GM12872 (cell line): ENCODE data around the gene TAF1L.

Source experiments
- CTCF ChIP-seq: IDR thresholded peaks from 3 replicates; pipeline ENCODE4 v1.5.1; 2011; ENCODE audit warnings: low read depth, mild to moderate bottlenecking, low read length, moderate library complexity; ENCODE audit not compliant: insufficient read depth

TAF1L gene

GRCh38 chr9:32644698-32645097 is 9.2 kb upstream of the TAF1L start:
- no peak for TF ChIP-seq CTCF

GRCh38 chr9:32631991-32632390 is 3.5 kb downstream of the TAF1L start:
- TF ChIP-seq CTCF: no peak

DNA sequence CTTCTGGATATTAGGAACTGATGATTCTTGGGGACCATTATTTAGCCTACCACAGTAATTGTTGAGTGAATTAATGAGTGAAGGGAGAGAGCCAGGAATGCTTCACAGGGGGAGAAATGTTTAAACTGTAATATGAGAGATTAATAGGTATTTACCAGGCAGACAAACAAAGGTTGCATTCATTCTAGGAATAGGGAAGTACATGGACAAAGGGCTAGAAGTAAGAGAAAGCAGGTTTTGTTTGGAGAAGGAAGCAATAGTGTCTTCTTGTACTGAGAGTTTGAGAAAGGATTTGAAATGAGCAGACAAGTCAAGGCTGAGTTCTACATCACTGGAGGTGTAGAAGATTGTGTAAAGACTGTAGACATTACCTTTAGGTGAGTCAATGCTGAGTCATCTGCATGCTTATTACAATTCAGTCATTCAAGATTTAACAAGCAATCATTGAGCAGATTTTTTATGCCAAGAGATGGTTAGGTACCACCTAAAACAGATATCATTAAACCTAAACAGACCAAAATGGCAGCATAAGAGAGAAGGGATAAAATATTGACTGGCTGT is 8.0 kb downstream of the TAF1L start:
- no peak for TF ChIP-seq CTCF

- TF ChIP-seq CTCF: no peak
Measured at GRCh38 chr9:32625320-32625719, 10.1 kb downstream of the TAF1L start.

GRCh38 chr9:32622948-32623347 is 12.5 kb downstream of the TAF1L start:
- no peak for TF ChIP-seq CTCF

GRCh38 chr9:32618261-32618660 is 17.2 kb downstream of the TAF1L start:
- no peak for TF ChIP-seq CTCF

GRCh38 chr9:32606811-32607210 is 28.7 kb downstream of the TAF1L start:
- no peak for TF ChIP-seq CTCF
